SH-SY5Y (cell line): ENCODE results near the gene S100A1.

Source experiments
- GATA2 ChIP-seq: IDR thresholded peaks from 2 replicates; pipeline ENCODE4 v1.6.1; 2011; ENCODE audit warnings: mild to moderate bottlenecking, low read depth, low read length
- GATA3 ChIP-seq: IDR thresholded peaks from 2 replicates; pipeline ENCODE4 v1.6.1; 2011; ENCODE audit warnings: low read depth, mild to moderate bottlenecking, low read length, moderate library complexity

- TF ChIP-seq GATA2 (no peak), GATA3 (no peak)
Measured at GRCh38 chr1:153619171-153619570, 9.1 kb upstream of the S100A1 start.
